HG02943 (cell line): Measurements from ENCODE around the gene RER1.

Source experiments
- ATAC-seq: cut with Tn5 transposase; IDR thresholded peaks from one replicate; pipeline ENCODE4 v1.9.1; 2021; ENCODE audit warnings: mild to moderate bottlenecking, low read depth, moderate library complexity; ENCODE audit not compliant: unreplicated experiment

Gene RER1

GRCh38 chr1:2391041-2391930 is at the start of gene RER1, which contains the start of gene MORN1:
TSS of gene RER1 (plus strand) at chr1:2391841. CDS start at chr1:2395791, 3,950 bp downstream.
TSS of gene MORN1 (minus strand) at chr1:2391554. CDS start at chr1:2391533, 21 bp downstream.
- peak; percentile 85 for ATAC-seq

GRCh38 chr1:2342384-2343022 is 49.1 kb upstream of the RER1 start:
- ATAC-seq, result no peak

- no peak for ATAC-seq
Measured at GRCh38 chr1:2343023-2343935, 48.4 kb upstream of the RER1 start.

GRCh38 chr1:2344121-2344681 is 47.4 kb upstream of the RER1 start:
- no peak for ATAC-seq

GRCh38 chr1:2344744-2345296 is 46.8 kb upstream of the RER1 start:
- no peak for ATAC-seq

- ATAC-seq, result no peak
Measured at GRCh38 chr1:2345297-2346075, 46.2 kb upstream of the RER1 start.

GRCh38 chr1:2346691-2347408 is 44.8 kb upstream of the RER1 start:
- no peak for ATAC-seq

- ATAC-seq, result no peak
Measured at GRCh38 chr1:2347409-2347785, 44.2 kb upstream of the RER1 start.

- no peak for ATAC-seq
Measured at GRCh38 chr1:2347896-2348295, 43.7 kb upstream of the RER1 start.

GRCh38 chr1:2348346-2349325 is 43.0 kb upstream of the RER1 start:
- ATAC-seq, result no peak

- ATAC-seq, result no peak
Measured at GRCh38 chr1:2349806-2350205, 41.8 kb upstream of the RER1 start.

- no peak for ATAC-seq
Measured at GRCh38 chr1:2350501-2350900, 41.1 kb upstream of the RER1 start.

GRCh38 chr1:2350911-2351655 is 40.6 kb upstream of the RER1 start:
- ATAC-seq, result no peak

GRCh38 chr1:2351723-2352122 is 39.9 kb upstream of the RER1 start:
- ATAC-seq, result no peak

GRCh38 chr1:2352341-2352896 is 39.2 kb upstream of the RER1 start:
- ATAC-seq, result no peak

- no peak for ATAC-seq
Measured at GRCh38 chr1:2352897-2353550, 38.6 kb upstream of the RER1 start.
